GM23338 (cell line): ENCODE results near the gene UBE2S. TPM values are rescaled to one million over a fixed set of nuclear protein-coding genes. Genes with fewer than 3 reads are reported as not detected.
A peak's percentile ranks its signal among the peaks of the same experiment; 100 is the strongest.

Source experiments
- ATAC-seq: fragments of 200-7000 bp; cut with Tn5 transposase; 3 replicates; pipeline ENCODE4 v1.9.1; 2020
- DNase-seq: peaks from one replicate; pipeline ENCODE4 v3.0.0-alpha.2; 2015; ENCODE audit warnings: low spot score
- H2AFZ ChIP-seq: fragments of 200-600 bp; sonication (generic); 2 replicates; pipeline ENCODE4 v1.8.0; 2016; ENCODE audit warnings: antibody characterized with exemption, mild to moderate bottlenecking, moderate library complexity
- H3F3A ChIP-seq: fragments of 200-600 bp; sonication (generic); replicated peaks from 2 replicates; pipeline ENCODE4 v1.8.0; 2017; ENCODE audit warnings: antibody characterized with exemption, mixed run types, low read depth
- H3K27ac ChIP-seq: fragments of 200-600 bp; sonication (generic); 2 replicates; pipeline ENCODE4 v1.6.1; 2016; ENCODE audit warnings: low read depth
- H3K27me3 ChIP-seq: fragments of 200-600 bp; sonication (generic); 2 replicates; pipeline ENCODE4 v1.8.0; 2016; ENCODE audit warnings: mild to moderate bottlenecking, mixed run types, moderate library complexity; ENCODE audit not compliant: insufficient read depth
- H3K36me3 ChIP-seq: fragments of 200-600 bp; sonication (generic); 2 replicates; pipeline ENCODE4 v1.8.0; 2016; ENCODE audit warnings: mild to moderate bottlenecking; ENCODE audit not compliant: insufficient read depth
- H3K4me1 ChIP-seq: fragments of 200-600 bp; sonication (generic); 2 replicates; pipeline ENCODE4 v1.8.0; 2016; ENCODE audit warnings: mild to moderate bottlenecking, moderate library complexity; ENCODE audit not compliant: insufficient read depth
- H3K4me2 ChIP-seq: fragments of 200-600 bp; sonication (generic); 2 replicates; pipeline ENCODE4 v1.7.1; 2017; ENCODE audit warnings: mixed run types
- H3K4me3 ChIP-seq: fragments of 200-600 bp; sonication (generic); 2 replicates; pipeline ENCODE4 v1.6.1; 2016; ENCODE audit warnings: mixed run types
- H3K79me2 ChIP-seq: fragments of 200-600 bp; sonication (generic); replicated peaks from 2 replicates; pipeline ENCODE4 v1.8.0; 2017; ENCODE audit warnings: mild to moderate bottlenecking; ENCODE audit not compliant: insufficient read depth
- H3K9me2 ChIP-seq: fragments of 200-600 bp; sonication (generic); 2 replicates; pipeline ENCODE4 v1.8.0; 2017; ENCODE audit not compliant: insufficient read depth
- H4K20me1 ChIP-seq: fragments of 200-600 bp; sonication (generic); replicated peaks from 2 replicates; pipeline ENCODE4 v1.8.0; 2017; ENCODE audit warnings: mild to moderate bottlenecking; ENCODE audit not compliant: insufficient read depth
- H3K27ac Mint-ChIP-seq: 2 replicates; pipeline ENCODE4 v1.8.0; 2020; ENCODE audit warnings: inconsistent platforms, mild to moderate bottlenecking, moderate library complexity, mixed read lengths
- H3K27me3 Mint-ChIP-seq: 3 replicates; pipeline ENCODE4 v1.8.0; 2022; ENCODE audit warnings: low read depth, mild to moderate bottlenecking, moderate library complexity, mixed read lengths, inconsistent platforms; ENCODE audit not compliant: insufficient read depth, poor library complexity
- H3K36me3 Mint-ChIP-seq: 3 replicates; pipeline ENCODE4 v1.8.0; 2021; ENCODE audit warnings: low read depth, mild to moderate bottlenecking, inconsistent platforms, moderate library complexity, mixed read lengths
- H3K4me1 Mint-ChIP-seq: 3 replicates; pipeline ENCODE4 v1.8.0; 2020; ENCODE audit warnings: mild to moderate bottlenecking, inconsistent platforms, mixed read lengths
- H3K4me3 Mint-ChIP-seq: 3 replicates; pipeline ENCODE4 v1.8.0; 2021; ENCODE audit warnings: moderate library complexity, mild to moderate bottlenecking, inconsistent platforms, mixed read lengths
- H3K9me3 Mint-ChIP-seq: 3 replicates; pipeline ENCODE4 v1.8.0; 2020; ENCODE audit warnings: moderate library complexity, mild to moderate bottlenecking, inconsistent platforms, mixed read lengths
- EZH2 ChIP-seq: fragments of 200-600 bp; sonication (generic); IDR thresholded peaks from one replicate; pipeline ENCODE4 v1.8.0; 2017; ENCODE audit warnings: antibody characterized with exemption, mild to moderate bottlenecking, low read depth; ENCODE audit not compliant: unreplicated experiment
- EZH2phosphoT487 ChIP-seq: fragments of 200-600 bp; sonication (generic); IDR thresholded peaks from one replicate; pipeline ENCODE4 v1.8.1; 2018; ENCODE audit warnings: antibody characterized with exemption; ENCODE audit not compliant: unreplicated experiment
- JUNB ChIP-seq: IDR thresholded peaks from one replicate; pipeline ENCODE4 v1.6.1; 2016; ENCODE audit warnings: antibody characterized with exemption; ENCODE audit not compliant: unreplicated experiment
- NANOG ChIP-seq: IDR thresholded peaks from 2 replicates; pipeline ENCODE4 v1.6.1; 2016; ENCODE audit warnings: antibody characterized with exemption, borderline replicate concordance
- POLR2AphosphoS5 ChIP-seq: IDR thresholded peaks from 2 replicates; pipeline ENCODE4 v1.6.1; 2016; ENCODE audit warnings: antibody characterized with exemption, low read depth
- ZNF114 ChIP-seq: fragments of 250-450 bp; sonication (Bioruptor Pico); IDR thresholded peaks from 2 replicates; pipeline ENCODE4 v1.5.0; 2020; ENCODE audit warnings: mild to moderate bottlenecking, moderate library complexity
- ZNF331 ChIP-seq: fragments of 250-450 bp; sonication (Bioruptor Pico); IDR thresholded peaks from 2 replicates; pipeline ENCODE4 v1.5.0; 2020; ENCODE audit warnings: low read depth, mild to moderate bottlenecking, moderate library complexity
- polyA plus RNA-seq: library from polyadenylated mRNA; unstranded; fragments of >200 nt; fragmentation: Nextera tagmentation; extraction: Ambion mirVana; gene quantifications from 2 replicates; pipeline ENCODE4 v1.2.1, GENCODE V29; 2016
- total RNA-seq: library from RNA; depleted of rRNA; stranded (reverse); fragments of >200 nt; shearing (Covaris generic); gene quantifications from 2 replicates; pipeline ENCODE4 v1.2.3, GENCODE V29; 2014
- TF ChIP-seq, protein P1 (sequence below): IDR thresholded peaks from one replicate; pipeline ENCODE4 v1.6.1; 2018; ENCODE audit warnings: antibody characterized with exemption; ENCODE audit not compliant: unreplicated experiment
- TF ChIP-seq, protein P2 (sequence below), 2 experiments: fragments of 200-600 bp in 1 of 2; sonication (generic) in 1 of 2; conservative IDR thresholded peaks; 2 replicates each; pipeline versions ENCODE4 v1.5.1 to v1.6.1; 2016 to 2017; ENCODE audit warnings: antibody characterized with exemption in 2 of 2, low read depth in 2 of 2, mild to moderate bottlenecking in 2 of 2, moderate library complexity in 1 of 2

UBE2S gene
- total and polyA plus RNA-seq, 2 experiments from 2014 or later: 363 to 533 TPM

GRCh38 chr19:55353803-55354697 is 53.5 kb downstream of the UBE2S start (continued):
- TF ChIP-seq, protein P1, sequence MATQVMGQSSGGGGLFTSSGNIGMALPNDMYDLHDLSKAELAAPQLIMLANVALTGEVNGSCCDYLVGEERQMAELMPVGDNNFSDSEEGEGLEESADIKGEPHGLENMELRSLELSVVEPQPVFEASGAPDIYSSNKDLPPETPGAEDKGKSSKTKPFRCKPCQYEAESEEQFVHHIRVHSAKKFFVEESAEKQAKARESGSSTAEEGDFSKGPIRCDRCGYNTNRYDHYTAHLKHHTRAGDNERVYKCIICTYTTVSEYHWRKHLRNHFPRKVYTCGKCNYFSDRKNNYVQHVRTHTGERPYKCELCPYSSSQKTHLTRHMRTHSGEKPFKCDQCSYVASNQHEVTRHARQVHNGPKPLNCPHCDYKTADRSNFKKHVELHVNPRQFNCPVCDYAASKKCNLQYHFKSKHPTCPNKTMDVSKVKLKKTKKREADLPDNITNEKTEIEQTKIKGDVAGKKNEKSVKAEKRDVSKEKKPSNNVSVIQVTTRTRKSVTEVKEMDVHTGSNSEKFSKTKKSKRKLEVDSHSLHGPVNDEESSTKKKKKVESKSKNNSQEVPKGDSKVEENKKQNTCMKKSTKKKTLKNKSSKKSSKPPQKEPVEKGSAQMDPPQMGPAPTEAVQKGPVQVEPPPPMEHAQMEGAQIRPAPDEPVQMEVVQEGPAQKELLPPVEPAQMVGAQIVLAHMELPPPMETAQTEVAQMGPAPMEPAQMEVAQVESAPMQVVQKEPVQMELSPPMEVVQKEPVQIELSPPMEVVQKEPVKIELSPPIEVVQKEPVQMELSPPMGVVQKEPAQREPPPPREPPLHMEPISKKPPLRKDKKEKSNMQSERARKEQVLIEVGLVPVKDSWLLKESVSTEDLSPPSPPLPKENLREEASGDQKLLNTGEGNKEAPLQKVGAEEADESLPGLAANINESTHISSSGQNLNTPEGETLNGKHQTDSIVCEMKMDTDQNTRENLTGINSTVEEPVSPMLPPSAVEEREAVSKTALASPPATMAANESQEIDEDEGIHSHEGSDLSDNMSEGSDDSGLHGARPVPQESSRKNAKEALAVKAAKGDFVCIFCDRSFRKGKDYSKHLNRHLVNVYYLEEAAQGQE: no peak
- no peak for TF ChIP-seq EZH2
- no peak for TF ChIP-seq ZNF114

- H3K27ac Mint-ChIP-seq: no peak overlapping the region
- peak overlapping the region; percentile 90 for H2AFZ ChIP-seq
- peak; percentile 55 for DNase-seq
- peak overlapping the region; percentile 75 for H3K4me3 ChIP-seq
- H3K36me3 Mint-ChIP-seq: no peaks in the 10 kb centered on the region
- peaks cover 23% of the 10 kb centered on the region for H3F3A ChIP-seq
- no peaks in the 10 kb centered on the region for H3K9me2 ChIP-seq
- peak overlapping the region; percentile 91 for H3K4me2 ChIP-seq
- H4K20me1 ChIP-seq: no peaks in the 10 kb centered on the region
- peaks cover 32% of the 10 kb centered on the region for H3K4me1 ChIP-seq
- H3K27ac ChIP-seq: no peak overlapping the region
- H3K9me3 Mint-ChIP-seq: no peaks in the 10 kb centered on the region
- peaks cover 71% of the 10 kb centered on the region for H3K27me3 Mint-ChIP-seq
- peaks cover 63% of the 10 kb centered on the region for H3K27me3 ChIP-seq
- no peaks in the 10 kb centered on the region for H3K36me3 ChIP-seq
- peaks cover 45% of the 10 kb centered on the region for H3K4me1 Mint-ChIP-seq
- H3K4me3 Mint-ChIP-seq: peak overlapping the region; percentile 72
- no peaks in the 10 kb centered on the region for H3K79me2 ChIP-seq
- peak; percentile 3 for ATAC-seq
- TF ChIP-seq ZNF331 (CRISPR knock-in tag) (no peak), NANOG (no peak), POLR2AphosphoS5 (no peak), EZH2phosphoT487 (no peak), JUNB (no peak), ZNF114 (no peak)
- TF ChIP-seq, protein P2, sequence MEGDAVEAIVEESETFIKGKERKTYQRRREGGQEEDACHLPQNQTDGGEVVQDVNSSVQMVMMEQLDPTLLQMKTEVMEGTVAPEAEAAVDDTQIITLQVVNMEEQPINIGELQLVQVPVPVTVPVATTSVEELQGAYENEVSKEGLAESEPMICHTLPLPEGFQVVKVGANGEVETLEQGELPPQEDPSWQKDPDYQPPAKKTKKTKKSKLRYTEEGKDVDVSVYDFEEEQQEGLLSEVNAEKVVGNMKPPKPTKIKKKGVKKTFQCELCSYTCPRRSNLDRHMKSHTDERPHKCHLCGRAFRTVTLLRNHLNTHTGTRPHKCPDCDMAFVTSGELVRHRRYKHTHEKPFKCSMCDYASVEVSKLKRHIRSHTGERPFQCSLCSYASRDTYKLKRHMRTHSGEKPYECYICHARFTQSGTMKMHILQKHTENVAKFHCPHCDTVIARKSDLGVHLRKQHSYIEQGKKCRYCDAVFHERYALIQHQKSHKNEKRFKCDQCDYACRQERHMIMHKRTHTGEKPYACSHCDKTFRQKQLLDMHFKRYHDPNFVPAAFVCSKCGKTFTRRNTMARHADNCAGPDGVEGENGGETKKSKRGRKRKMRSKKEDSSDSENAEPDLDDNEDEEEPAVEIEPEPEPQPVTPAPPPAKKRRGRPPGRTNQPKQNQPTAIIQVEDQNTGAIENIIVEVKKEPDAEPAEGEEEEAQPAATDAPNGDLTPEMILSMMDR (conservative IDR thresholded peaks at IDR 0.05; ENCODE audit: low read depth in 2 of 2): no peak
- TF ChIP-seq, protein P1: no peak
Observed at GRCh38 chr19:55353356-55353802, 54.2 kb downstream of the UBE2S start.
